ENCODE results near the gene NDUFV3. TPM values are rescaled to one million over a fixed set of nuclear protein-coding genes. Genes with fewer than 3 reads are reported as not detected.
"Not testable (repeated sequence)": the region's sequence is repeated elsewhere in the genome, so short reads cannot be mapped to it uniquely, and the experiment has no call there.

The NDUFV3 gene
- total RNA-seq, 1 experiment from 2014 or later: 39.6 TPM

DNA sequence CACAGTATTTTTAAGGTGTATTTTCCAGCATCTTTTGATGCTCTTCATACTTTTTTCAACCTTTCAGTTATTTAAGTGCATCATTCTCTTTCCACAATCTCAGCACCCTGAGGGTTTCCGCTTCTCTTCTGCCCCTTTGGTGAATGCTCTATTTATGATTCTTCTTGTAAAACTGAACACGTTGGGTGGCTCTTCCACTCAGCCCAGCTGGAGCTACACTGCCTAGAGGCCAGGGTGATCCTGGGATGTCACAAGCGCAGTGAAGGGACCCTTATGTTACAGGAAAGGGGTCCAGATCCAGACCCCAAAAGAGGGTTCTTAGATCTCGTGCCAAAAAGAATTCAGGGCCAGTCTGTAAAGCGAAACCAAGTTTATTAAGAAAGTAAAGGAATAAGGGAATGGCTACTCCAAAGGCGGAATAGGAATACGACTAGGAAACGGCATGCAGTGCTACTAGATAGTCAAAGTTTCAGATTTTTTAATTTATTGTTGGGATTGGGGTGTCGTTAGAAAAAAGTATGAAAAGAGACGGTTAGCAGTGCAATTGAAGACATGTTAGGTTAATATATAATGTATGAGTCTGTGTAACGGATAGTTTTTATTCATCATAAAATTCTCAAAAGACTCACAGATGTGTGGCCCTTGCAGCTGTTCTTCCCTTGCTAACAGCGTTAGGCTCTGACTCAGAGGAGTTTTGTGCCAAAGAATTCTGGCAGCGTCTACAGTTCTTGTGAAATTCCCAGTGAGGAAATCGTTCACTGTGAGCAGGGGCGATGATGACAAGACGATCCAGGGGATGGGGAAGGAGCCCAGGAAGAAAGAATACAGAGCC lies 46.7 kb downstream of the NDUFV3 start:
- Histone ChIP-seq H3K4me3 (ENCODE audit: low read depth, low read length, poor library complexity, severe bottlenecking) (no peak overlapping the region), H3K36me3 (ENCODE audit: insufficient read depth, low read length, poor library complexity, severe bottlenecking) (no peaks in the 10 kb centered on the region), H3K4me1 (ENCODE audit: insufficient read depth, low read length, poor library complexity, severe bottlenecking) (peaks cover 7% of the 10 kb centered on the region), H3K27ac (ENCODE audit: low read depth, low read length, poor library complexity, severe bottlenecking) (peak overlapping the region; percentile 60), H3K9me3 (ENCODE audit: low read depth, low read length, poor library complexity, severe bottlenecking) (no peaks in the 10 kb centered on the region), H3K27me3 (replicated peaks; ENCODE audit: insufficient read depth, low read depth, low read length, poor library complexity) (no peaks in the 10 kb centered on the region)
- intact Hi-C loops (cut with micrococcal nuclease; ENCODE audit: unreplicated experiment): no loop called here
- DNase-seq (ENCODE audit: low spot score): peak; percentile 90
- ChIA-PET CTCF (interaction anchor here (0.7 kb wide), 1 partner anchor 76 kb away, joined by 11 read pairs; no protein-coding TSS in a partner anchor), POLR2A (ENCODE audit: low non-redundant PET) (no interaction called here)
- no TSS peak for BruUV-seq (replicated peaks)
- no peak for TF ChIP-seq EZH2 (IDR thresholded peaks at IDR 0.05; ENCODE audit: borderline replicate concordance, low read depth, low read length, poor library complexity, severe bottlenecking)
- TF ChIP-seq, protein P1, sequence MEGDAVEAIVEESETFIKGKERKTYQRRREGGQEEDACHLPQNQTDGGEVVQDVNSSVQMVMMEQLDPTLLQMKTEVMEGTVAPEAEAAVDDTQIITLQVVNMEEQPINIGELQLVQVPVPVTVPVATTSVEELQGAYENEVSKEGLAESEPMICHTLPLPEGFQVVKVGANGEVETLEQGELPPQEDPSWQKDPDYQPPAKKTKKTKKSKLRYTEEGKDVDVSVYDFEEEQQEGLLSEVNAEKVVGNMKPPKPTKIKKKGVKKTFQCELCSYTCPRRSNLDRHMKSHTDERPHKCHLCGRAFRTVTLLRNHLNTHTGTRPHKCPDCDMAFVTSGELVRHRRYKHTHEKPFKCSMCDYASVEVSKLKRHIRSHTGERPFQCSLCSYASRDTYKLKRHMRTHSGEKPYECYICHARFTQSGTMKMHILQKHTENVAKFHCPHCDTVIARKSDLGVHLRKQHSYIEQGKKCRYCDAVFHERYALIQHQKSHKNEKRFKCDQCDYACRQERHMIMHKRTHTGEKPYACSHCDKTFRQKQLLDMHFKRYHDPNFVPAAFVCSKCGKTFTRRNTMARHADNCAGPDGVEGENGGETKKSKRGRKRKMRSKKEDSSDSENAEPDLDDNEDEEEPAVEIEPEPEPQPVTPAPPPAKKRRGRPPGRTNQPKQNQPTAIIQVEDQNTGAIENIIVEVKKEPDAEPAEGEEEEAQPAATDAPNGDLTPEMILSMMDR (conservative IDR thresholded peaks at IDR 0.05; ENCODE audit: low read depth, low read length): no peak

DNA sequence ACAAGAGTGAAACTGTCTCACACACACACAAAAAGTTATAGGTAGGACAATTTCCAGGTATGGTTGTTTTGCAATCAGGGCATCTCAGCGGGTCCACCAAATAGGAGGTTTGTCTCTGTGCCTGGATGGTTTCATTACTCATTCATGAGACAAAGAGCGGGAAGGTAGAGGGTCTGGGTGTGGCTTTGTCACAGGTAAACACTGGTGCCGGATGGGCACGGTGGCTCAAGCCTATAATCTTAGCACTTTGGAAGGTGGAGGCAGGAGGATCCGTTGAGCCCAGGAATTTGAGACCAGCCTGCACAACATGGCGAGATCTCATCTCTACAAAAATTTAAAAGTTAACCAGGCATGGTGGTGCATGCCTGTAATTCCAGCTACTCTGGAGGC lies 48.6 kb downstream of the NDUFV3 start:
- H3K27ac ChIP-seq (ENCODE audit: low read depth, low read length, poor library complexity, severe bottlenecking): no peak overlapping the region
- CTCF ChIA-PET: no interaction called here
- intact Hi-C loops (cut with micrococcal nuclease; ENCODE audit: unreplicated experiment): no loop called here
- no peaks in the 10 kb centered on the region for H3K27me3 ChIP-seq (replicated peaks; ENCODE audit: insufficient read depth, low read depth, low read length, poor library complexity)
- no TSS peak for BruUV-seq (replicated peaks)
- TF ChIP-seq EZH2 (IDR thresholded peaks at IDR 0.05; ENCODE audit: borderline replicate concordance, low read depth, low read length, poor library complexity, severe bottlenecking): no peak
- TF ChIP-seq, protein P1 (conservative IDR thresholded peaks at IDR 0.05; ENCODE audit: low read depth, low read length): no peak
- no peak overlapping the region for H3K4me3 ChIP-seq (ENCODE audit: low read depth, low read length, poor library complexity, severe bottlenecking)
- H3K4me1 ChIP-seq (ENCODE audit: insufficient read depth, low read length, poor library complexity, severe bottlenecking): peaks cover 7% of the 10 kb centered on the region
- POLR2A ChIA-PET (ENCODE audit: low non-redundant PET): no interaction called here
- H3K9me3 ChIP-seq (ENCODE audit: low read depth, low read length, poor library complexity, severe bottlenecking): no peaks in the 10 kb centered on the region
- no peaks in the 10 kb centered on the region for H3K36me3 ChIP-seq (ENCODE audit: insufficient read depth, low read length, poor library complexity, severe bottlenecking)
- DNase-seq (ENCODE audit: low spot score): no peak

DNA sequence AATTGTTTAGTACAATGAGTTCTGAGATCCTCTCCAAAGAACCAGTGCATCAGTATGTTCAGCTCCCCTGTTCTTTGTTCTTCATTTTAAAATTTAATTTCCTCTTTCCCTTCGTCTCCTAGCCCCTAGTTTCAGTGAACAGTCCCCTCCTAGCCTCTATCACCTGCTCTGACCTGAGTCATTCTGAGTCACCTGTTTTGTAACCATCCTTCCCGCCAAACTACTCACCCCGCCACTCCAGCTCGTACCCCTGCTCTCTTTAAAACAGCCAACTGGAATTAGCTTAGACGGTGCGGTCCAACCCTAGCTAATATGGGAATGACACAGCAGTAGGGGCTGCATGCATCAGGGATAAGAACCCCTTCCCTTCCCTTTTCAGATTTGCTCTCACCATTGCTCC lies 49.1 kb downstream of the NDUFV3 start:
- no TSS peak for BruUV-seq (replicated peaks)
- intact Hi-C loops (cut with micrococcal nuclease; ENCODE audit: unreplicated experiment): no loop called here
- H3K9me3 ChIP-seq (ENCODE audit: low read depth, low read length, poor library complexity, severe bottlenecking): no peaks in the 10 kb centered on the region
- H3K4me1 ChIP-seq (ENCODE audit: insufficient read depth, low read length, poor library complexity, severe bottlenecking): peaks cover 7% of the 10 kb centered on the region
- no peak overlapping the region for H3K4me3 ChIP-seq (ENCODE audit: low read depth, low read length, poor library complexity, severe bottlenecking)
- CTCF ChIA-PET: no interaction called here
- H3K27me3 ChIP-seq (replicated peaks; ENCODE audit: insufficient read depth, low read depth, low read length, poor library complexity): no peaks in the 10 kb centered on the region
- TF ChIP-seq, protein P1 (conservative IDR thresholded peaks at IDR 0.05; ENCODE audit: low read depth, low read length): no peak
- TF ChIP-seq EZH2 (IDR thresholded peaks at IDR 0.05; ENCODE audit: borderline replicate concordance, low read depth, low read length, poor library complexity, severe bottlenecking): no peak
- no peaks in the 10 kb centered on the region for H3K36me3 ChIP-seq (ENCODE audit: insufficient read depth, low read length, poor library complexity, severe bottlenecking)
- DNase-seq (ENCODE audit: low spot score): no peak
- H3K27ac ChIP-seq (ENCODE audit: low read depth, low read length, poor library complexity, severe bottlenecking): no peak overlapping the region
- POLR2A ChIA-PET (ENCODE audit: low non-redundant PET): no interaction called here

DNA sequence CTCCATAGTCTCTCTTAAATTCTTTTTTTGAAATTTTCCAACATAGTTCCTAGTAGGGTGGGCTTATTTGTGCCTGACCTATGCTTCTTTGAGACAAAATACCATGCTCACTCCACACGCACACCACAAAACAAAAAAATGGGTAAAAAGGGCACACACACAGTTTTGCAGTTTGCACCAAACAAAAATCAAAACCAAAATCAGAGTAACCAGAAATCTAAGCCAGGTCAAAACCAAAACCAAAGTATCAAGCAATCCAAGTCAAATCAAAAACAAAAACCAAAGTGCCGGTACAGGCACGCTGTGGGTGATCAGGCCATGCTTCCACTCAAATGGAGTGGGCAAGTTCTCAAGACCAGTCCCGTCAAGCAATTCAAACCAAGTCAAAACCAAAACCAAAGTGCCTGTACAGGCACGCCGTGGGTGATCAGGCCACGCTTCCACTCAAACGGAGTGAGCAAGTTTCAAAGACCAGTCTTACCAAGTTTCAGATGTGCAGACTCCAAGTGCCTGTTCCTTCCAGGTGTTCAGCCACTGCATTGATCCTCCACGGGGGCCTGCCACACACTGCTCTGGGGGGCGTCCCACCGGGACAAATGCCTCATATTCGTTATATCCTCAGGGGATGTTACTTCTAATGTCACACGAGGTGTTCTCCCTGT lies 56.1 kb downstream of the NDUFV3 start:
- H3K27me3 ChIP-seq (replicated peaks; ENCODE audit: insufficient read depth, low read depth, low read length, poor library complexity); H3K4me1 ChIP-seq (ENCODE audit: insufficient read depth, low read length, poor library complexity, severe bottlenecking); CTCF ChIA-PET; intact Hi-C loops (cut with micrococcal nuclease; ENCODE audit: unreplicated experiment); H3K4me3 ChIP-seq (ENCODE audit: low read depth, low read length, poor library complexity, severe bottlenecking); DNase-seq (ENCODE audit: low spot score); H3K27ac ChIP-seq (ENCODE audit: low read depth, low read length, poor library complexity, severe bottlenecking); POLR2A ChIA-PET (ENCODE audit: low non-redundant PET); BruUV-seq (replicated peaks); H3K9me3 ChIP-seq (ENCODE audit: low read depth, low read length, poor library complexity, severe bottlenecking); H3K36me3 ChIP-seq (ENCODE audit: insufficient read depth, low read length, poor library complexity, severe bottlenecking): not testable (repeated sequence)

DNA sequence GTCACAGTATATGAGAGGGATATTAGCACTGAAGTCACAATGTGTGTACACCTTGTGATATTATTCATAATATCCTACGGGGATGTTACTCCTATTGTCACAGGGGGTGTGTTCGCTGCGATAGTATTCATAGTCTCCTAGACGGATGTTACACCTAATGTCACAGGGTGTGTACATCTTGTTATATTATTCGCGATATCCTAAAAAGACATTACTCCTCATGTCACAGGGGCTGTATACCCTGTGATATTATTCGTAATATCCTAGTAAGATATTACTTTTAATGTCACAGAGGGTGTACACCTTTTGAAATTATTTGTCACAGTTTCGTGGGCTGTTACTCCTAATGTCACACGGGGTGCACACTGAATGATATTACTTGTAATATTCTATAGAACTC lies 58.1 kb downstream of the NDUFV3 start:
- CTCF ChIA-PET; H3K36me3 ChIP-seq (ENCODE audit: insufficient read depth, low read length, poor library complexity, severe bottlenecking); DNase-seq (ENCODE audit: low spot score); H3K4me1 ChIP-seq (ENCODE audit: insufficient read depth, low read length, poor library complexity, severe bottlenecking); H3K4me3 ChIP-seq (ENCODE audit: low read depth, low read length, poor library complexity, severe bottlenecking); H3K27ac ChIP-seq (ENCODE audit: low read depth, low read length, poor library complexity, severe bottlenecking); intact Hi-C loops (cut with micrococcal nuclease; ENCODE audit: unreplicated experiment); BruUV-seq (replicated peaks); H3K9me3 ChIP-seq (ENCODE audit: low read depth, low read length, poor library complexity, severe bottlenecking); POLR2A ChIA-PET (ENCODE audit: low non-redundant PET); H3K27me3 ChIP-seq (replicated peaks; ENCODE audit: insufficient read depth, low read depth, low read length, poor library complexity): not testable (repeated sequence)
